Astrocyte (in vitro differentiated cells and primary cell): ENCODE results near the gene SEMA4C.

Source experiments
- EZH2 ChIP-seq: IDR thresholded peaks from 2 replicates; pipeline ENCODE4 v1.6.1; 2012; ENCODE audit warnings: mild to moderate bottlenecking, low read length, inconsistent platforms; ENCODE audit not compliant: insufficient read depth
- TF ChIP-seq, protein P1 (sequence below): IDR thresholded peaks from 2 replicates; pipeline ENCODE4 v1.5.1; 2011; ENCODE audit warnings: low read depth, mild to moderate bottlenecking, inconsistent platforms, low read length, moderate library complexity; ENCODE audit not compliant: insufficient read depth

DNA sequence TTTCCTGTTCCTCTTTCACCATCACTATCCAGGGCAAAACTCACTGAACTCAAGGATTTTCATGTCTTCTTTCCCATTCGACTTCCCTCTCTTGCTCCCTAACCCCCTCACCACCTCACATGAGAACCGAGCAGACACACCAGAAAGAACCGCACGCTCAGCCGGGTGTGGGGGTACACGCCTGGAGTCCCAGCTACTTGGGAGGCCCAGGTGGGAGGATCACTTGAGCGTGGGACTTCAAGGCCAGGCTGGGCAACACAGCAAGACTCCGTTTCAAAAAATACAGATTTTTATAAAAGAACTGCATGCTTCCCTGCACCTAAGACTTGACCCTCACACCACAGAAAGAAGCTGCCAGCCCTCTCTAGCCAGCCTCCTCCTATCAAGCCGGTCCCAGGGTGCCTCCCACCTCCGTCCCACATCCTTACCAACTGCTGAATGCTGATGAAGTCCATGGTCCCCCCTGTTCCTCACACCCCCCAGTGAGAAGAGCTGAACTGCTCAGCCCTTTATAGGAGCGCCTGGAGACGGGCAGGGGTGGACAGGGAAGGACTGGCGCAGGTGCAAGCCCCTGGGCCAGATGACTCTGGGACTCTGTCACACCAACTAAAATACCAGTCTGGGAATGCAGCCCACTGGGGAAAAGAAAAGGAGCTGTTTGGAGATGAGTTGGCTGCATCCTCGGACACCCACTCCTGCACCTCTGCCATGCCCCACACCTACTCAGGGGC, 26.2 kb downstream of the SEMA4C start, which contains the start of gene ANKRD23:
- TF ChIP-seq, protein P1, sequence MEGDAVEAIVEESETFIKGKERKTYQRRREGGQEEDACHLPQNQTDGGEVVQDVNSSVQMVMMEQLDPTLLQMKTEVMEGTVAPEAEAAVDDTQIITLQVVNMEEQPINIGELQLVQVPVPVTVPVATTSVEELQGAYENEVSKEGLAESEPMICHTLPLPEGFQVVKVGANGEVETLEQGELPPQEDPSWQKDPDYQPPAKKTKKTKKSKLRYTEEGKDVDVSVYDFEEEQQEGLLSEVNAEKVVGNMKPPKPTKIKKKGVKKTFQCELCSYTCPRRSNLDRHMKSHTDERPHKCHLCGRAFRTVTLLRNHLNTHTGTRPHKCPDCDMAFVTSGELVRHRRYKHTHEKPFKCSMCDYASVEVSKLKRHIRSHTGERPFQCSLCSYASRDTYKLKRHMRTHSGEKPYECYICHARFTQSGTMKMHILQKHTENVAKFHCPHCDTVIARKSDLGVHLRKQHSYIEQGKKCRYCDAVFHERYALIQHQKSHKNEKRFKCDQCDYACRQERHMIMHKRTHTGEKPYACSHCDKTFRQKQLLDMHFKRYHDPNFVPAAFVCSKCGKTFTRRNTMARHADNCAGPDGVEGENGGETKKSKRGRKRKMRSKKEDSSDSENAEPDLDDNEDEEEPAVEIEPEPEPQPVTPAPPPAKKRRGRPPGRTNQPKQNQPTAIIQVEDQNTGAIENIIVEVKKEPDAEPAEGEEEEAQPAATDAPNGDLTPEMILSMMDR: no peak
- TF ChIP-seq EZH2: no peak
